Fibroblast of pulmonary artery (primary cell): ENCODE data around the gene NPHP1.
A peak's percentile ranks its signal among the peaks of the same experiment; 100 is the strongest.

ENCODE experiments used
- DNase-seq: peaks from one replicate; pipeline ENCODE4 v3.0.0-alpha.2; 2010; ENCODE audit warnings: low read depth
- H3K4me3 ChIP-seq: replicated peaks from 2 replicates; pipeline ENCODE4 v1.5.1; 2011; ENCODE audit warnings: low read depth, mild to moderate bottlenecking, control low read depth, low read length, moderate library complexity
- TF ChIP-seq, protein P1 (sequence below): IDR thresholded peaks from 2 replicates; pipeline ENCODE4 v1.5.1; 2011; ENCODE audit warnings: mild to moderate bottlenecking, control low read depth, low read length, inconsistent platforms; ENCODE audit errors: missing control alignments

Gene NPHP1

DNA sequence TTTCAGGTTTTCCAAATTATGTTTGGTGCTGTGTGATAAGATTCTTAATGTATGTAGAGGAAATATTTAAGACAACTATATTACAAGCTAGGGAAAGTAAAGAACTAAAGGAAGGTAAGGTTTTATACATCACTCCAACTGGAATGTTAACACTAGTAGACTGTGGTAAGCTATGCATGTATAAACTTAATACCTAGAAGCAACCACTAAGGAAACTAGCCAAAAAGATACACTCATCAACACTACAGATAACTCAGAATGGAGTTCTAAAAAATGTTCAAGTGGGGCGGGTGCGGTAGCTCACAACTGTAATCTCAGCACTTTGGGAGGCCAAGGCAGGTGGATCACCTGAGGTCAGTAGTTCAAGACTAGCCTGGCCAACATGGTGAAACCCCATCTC, 51.4 kb downstream of the NPHP1 start:
- TF ChIP-seq, protein P1, sequence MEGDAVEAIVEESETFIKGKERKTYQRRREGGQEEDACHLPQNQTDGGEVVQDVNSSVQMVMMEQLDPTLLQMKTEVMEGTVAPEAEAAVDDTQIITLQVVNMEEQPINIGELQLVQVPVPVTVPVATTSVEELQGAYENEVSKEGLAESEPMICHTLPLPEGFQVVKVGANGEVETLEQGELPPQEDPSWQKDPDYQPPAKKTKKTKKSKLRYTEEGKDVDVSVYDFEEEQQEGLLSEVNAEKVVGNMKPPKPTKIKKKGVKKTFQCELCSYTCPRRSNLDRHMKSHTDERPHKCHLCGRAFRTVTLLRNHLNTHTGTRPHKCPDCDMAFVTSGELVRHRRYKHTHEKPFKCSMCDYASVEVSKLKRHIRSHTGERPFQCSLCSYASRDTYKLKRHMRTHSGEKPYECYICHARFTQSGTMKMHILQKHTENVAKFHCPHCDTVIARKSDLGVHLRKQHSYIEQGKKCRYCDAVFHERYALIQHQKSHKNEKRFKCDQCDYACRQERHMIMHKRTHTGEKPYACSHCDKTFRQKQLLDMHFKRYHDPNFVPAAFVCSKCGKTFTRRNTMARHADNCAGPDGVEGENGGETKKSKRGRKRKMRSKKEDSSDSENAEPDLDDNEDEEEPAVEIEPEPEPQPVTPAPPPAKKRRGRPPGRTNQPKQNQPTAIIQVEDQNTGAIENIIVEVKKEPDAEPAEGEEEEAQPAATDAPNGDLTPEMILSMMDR = no peak
- no peak for DNase-seq
- no peak overlapping the region for H3K4me3 ChIP-seq

DNA sequence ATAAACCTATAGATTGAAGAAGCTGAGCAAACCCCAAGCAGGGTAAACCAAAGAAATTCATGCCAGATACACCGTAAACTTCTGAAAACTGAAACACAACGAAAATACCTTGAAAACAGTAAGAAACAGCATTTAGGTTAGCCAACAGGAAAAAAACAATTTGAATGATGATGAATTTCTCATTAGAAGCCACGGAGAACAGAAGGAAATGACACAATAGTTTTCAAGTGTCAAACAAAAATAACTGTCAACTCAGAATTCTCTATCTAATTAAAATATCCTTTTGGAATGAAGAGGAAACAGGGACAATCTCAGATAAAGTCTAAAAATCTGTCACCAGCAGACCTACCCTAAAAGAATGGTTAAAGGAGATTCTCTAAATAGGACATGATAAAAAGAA, 51.9 kb downstream of the NPHP1 start:
- TF ChIP-seq, protein P1 = no peak
- DNase-seq = no peak
- no peak overlapping the region for H3K4me3 ChIP-seq

DNA sequence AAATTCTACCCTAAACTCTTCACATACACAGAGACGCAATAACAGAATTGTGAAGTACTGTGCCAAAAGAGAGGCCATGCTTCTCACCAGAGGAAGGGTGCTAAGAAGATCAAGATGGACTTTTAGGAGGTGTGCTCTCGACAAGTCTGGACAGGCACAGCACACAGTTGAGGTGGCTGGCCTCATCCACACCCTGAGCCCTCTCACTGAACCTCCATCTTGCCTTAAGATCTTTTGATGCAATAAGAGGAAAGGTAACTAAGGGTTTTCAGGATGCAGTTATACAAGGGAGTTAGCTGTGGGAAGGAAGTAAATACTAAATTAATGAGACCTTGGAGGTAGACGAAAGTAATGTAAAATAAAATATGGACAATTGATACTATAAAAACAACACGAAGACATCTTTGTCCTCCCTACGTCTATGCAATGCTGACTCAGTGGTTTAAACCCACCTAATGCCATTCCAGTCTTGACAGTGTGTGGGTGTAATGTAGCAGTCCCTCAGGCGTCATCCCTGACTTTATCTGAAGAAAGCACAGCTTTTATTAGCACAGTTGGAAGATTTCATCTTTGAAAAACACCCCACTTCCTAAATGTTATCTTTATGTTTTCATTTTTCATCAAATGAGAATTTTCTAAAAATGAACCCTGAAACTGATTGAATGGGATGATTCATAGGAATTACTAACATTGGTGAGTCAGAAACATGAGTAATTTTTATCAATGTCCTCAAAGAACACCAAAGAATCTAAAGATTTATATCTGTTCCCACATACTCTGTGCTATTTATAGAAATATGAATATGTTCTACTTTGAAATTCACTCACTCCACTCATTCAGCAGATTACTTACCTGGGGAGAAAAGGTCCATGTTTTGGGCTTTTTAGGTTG, 55.2 kb downstream of the NPHP1 start:
- peak; percentile 90 for DNase-seq
- TF ChIP-seq, protein P1 = no peak
- no peak overlapping the region for H3K4me3 ChIP-seq

DNA sequence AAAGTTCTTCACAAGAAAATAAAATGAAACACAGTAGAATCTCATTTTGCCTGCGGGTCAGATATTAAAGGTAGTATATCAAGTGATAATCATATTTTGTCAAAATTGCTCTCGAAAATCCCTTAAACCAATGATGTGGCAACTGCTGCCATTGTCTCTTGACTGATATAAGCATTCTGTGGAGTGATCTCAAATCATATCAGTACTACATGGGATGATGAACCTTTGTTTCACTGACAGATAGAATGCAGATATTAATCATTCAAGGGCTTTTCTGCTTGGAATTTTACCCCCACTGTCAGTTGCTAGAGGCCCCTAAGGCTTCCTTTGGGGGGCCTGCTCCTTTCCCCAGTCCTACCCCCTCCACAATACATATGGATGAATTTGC, 57.9 kb downstream of the NPHP1 start:
- no peak overlapping the region for H3K4me3 ChIP-seq
- no peak for DNase-seq
- TF ChIP-seq, protein P1 = no peak

DNA sequence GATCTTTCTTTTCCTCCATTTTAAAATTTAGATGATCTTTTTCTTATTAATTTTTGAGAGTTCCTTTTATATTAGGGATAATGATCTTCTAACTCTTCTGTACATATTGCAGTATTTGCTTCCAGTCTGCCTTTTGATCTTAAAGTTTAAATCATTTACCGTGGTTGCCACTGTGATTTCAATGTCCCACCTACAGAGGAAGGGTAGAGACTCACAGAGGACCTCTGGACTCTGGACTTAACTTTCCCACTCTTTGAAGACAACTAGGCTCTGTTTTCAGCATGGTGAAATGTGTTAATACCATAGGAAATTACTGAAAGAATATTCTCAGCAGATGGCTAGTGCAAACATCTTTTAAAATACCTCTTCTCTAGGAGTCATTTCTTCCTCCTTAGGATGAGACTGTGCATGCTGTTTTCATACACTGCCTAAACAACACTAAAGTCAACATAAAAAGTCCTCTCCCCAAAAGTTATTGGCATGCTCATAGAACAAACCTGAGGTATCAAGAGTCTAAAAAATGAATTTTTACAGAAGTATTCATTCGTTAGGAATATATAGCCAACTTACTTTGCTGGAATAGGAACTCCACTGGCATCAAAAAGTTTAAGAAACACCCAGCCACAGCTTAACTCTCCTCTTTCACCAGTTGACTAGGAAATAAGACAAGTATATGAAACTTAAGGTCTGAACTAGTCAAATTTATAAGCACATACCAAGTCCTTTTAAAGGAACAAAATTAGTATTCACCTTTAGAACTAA, 58.4 kb downstream of the NPHP1 start:
- TF ChIP-seq, protein P1 = no peak
- H3K4me3 ChIP-seq = no peak overlapping the region
- DNase-seq = no peak

DNA sequence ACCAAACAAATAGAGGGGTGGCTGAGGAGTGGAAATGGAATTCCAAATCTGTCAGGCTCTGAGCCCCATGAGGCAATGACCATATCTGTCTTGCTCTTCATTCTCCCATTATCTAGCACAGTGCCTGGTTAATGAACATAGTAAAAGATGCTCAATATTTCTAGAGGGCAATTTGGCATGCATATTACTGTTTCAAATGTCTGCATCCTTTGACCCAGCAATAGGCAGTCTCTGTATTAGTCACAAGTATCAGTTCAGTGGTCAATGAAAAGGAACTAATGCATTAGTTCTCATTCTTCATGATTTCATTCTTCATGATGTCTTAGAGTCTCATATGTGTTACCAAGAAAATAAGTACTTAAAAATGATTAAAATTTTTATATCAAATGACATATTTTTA, 60.8 kb downstream of the NPHP1 start:
- TF ChIP-seq, protein P1 = no peak
- no peak for DNase-seq
- no peak overlapping the region for H3K4me3 ChIP-seq

DNA sequence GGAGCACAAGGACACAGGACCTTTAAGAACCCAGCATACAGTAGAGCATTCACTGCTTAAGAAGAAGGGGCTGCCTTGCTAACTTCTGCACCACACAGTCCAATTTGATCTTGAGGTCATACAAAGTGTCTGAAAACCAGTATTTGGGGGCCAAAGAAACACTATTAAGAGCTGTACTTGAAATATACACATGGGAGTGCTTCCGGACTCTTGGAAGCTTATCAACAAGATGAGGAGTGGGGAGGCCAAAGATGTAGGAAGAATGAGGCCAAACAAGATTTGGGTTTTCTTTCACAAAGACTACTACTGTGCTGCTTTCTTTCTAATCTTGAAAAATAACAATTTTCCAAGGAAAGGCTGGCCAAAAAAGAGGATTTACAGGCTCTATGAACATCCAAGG, 64.4 kb downstream of the NPHP1 start:
- H3K4me3 ChIP-seq = no peak overlapping the region
- TF ChIP-seq, protein P1 = no peak
- DNase-seq = no peak
